Loucy (cell line): ENCODE data around the gene LYRM9.
"Not testable (repeated sequence)": the region's sequence is repeated elsewhere in the genome, so short reads cannot be mapped to it uniquely, and the experiment has no call there.

Experiments
- H2AFZ ChIP-seq: fragments of 200-600 bp; sonication (generic); 2 replicates; pipeline ENCODE4 v1.6.0; 2016; ENCODE audit warnings: antibody characterized with exemption, mild to moderate bottlenecking, low read length, moderate library complexity
- H3F3A ChIP-seq: fragments of 200-600 bp; 2 replicates; pipeline ENCODE4 v1.6.0; 2016; ENCODE audit warnings: antibody characterized with exemption, low read depth, mild to moderate bottlenecking
- H3K27me3 ChIP-seq: fragments of 200-600 bp; sonication (generic); 2 replicates; pipeline ENCODE4 v1.6.1; 2014; ENCODE audit warnings: low read length, mild to moderate bottlenecking; ENCODE audit not compliant: insufficient read depth, poor library complexity, severe bottlenecking
- H3K36me3 ChIP-seq: fragments of 200-600 bp; sonication (generic); 2 replicates; pipeline ENCODE4 v1.6.1; 2016; ENCODE audit warnings: low read length; ENCODE audit not compliant: insufficient read depth
- H3K4me1 ChIP-seq: fragments of 200-600 bp; sonication (generic); 2 replicates; pipeline ENCODE4 v1.5.1; 2014; ENCODE audit warnings: low read length, mild to moderate bottlenecking; ENCODE audit not compliant: insufficient read depth, poor library complexity, severe bottlenecking
- H3K4me2 ChIP-seq: fragments of 200-600 bp; sonication (generic); 2 replicates; pipeline ENCODE4 v1.6.0; 2014; ENCODE audit warnings: antibody characterized with exemption, low read length, low read depth, mild to moderate bottlenecking; ENCODE audit not compliant: poor library complexity, severe bottlenecking
- H3K4me3 ChIP-seq: fragments of 200-600 bp; sonication (generic); 2 replicates; pipeline ENCODE4 v1.5.1; 2014; ENCODE audit warnings: low read length, mild to moderate bottlenecking, mixed read lengths; ENCODE audit not compliant: poor library complexity, severe bottlenecking
- H3K79me2 ChIP-seq: fragments of 200-600 bp; sonication (generic); 2 replicates; pipeline ENCODE4 v1.6.1; 2014; ENCODE audit warnings: low read length; ENCODE audit not compliant: insufficient read depth
- H3K9ac ChIP-seq: fragments of 200-600 bp; sonication (generic); 2 replicates; pipeline ENCODE4 v1.6.0; 2014; ENCODE audit warnings: mild to moderate bottlenecking, low read depth, low read length, moderate library complexity; ENCODE audit not compliant: poor library complexity, severe bottlenecking
- H3K9me2 ChIP-seq: fragments of 200-600 bp; sonication (generic); replicated peaks from 2 replicates; pipeline ENCODE4 v1.6.1; 2016; ENCODE audit warnings: low read depth, low read length, mixed read lengths
- H3K9me3 ChIP-seq: fragments of 200-600 bp; sonication (generic); 2 replicates; pipeline ENCODE4 v1.6.1; 2014; ENCODE audit warnings: mild to moderate bottlenecking, antibody characterized with exemption, low read length, low read depth; ENCODE audit not compliant: insufficient read depth
- H4K20me1 ChIP-seq: fragments of 200-600 bp; sonication (generic); 2 replicates; pipeline ENCODE4 v1.6.0; 2014; ENCODE audit warnings: antibody characterized with exemption, low read length, mild to moderate bottlenecking; ENCODE audit not compliant: insufficient read depth, poor library complexity, severe bottlenecking
- EZH2phosphoT487 ChIP-seq: fragments of 200-600 bp; IDR thresholded peaks from 2 replicates; pipeline ENCODE4 v1.6.1; 2018; ENCODE audit warnings: antibody characterized with exemption, mild to moderate bottlenecking, moderate library complexity, borderline replicate concordance
- TF ChIP-seq, protein P1 (sequence below): fragments of 200-600 bp; sonication (generic); conservative IDR thresholded peaks from 2 replicates; pipeline ENCODE4 v1.5.1; 2014; ENCODE audit warnings: mild to moderate bottlenecking, antibody characterized with exemption, low read length

Gene LYRM9

DNA sequence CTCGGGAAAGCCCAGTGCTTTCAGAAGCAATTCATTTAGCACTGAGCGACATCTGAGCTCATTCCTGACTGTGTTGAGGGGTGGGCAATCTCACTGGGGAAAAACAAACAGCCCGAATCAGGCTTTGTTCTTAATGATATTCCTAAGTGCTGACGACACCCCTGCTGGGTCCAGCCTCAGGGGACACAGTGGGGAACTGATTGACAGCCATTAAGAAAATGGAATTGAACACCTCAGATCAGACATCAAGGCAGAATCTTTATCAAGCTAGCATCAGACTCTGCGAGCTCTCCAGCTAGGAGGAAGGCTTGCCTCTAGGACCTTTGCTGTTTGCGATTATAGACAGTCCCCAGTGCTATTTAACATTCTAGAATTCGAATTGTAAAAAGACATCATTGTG lies 22.5 kb upstream of the LYRM9 start:
- no peaks in the 10 kb centered on the region for H3F3A ChIP-seq
- no peaks in the 10 kb centered on the region for H3K36me3 ChIP-seq
- H2AFZ ChIP-seq: no peak overlapping the region
- H3K9me2 ChIP-seq: no peaks in the 10 kb centered on the region
- H3K27me3 ChIP-seq: no peaks in the 10 kb centered on the region
- H3K4me1 ChIP-seq: no peaks in the 10 kb centered on the region
- H3K4me2 ChIP-seq: no peak overlapping the region
- H3K4me3 ChIP-seq: no peak overlapping the region
- no peaks in the 10 kb centered on the region for H3K79me2 ChIP-seq
- no peaks in the 10 kb centered on the region for H4K20me1 ChIP-seq
- TF ChIP-seq, protein P1, sequence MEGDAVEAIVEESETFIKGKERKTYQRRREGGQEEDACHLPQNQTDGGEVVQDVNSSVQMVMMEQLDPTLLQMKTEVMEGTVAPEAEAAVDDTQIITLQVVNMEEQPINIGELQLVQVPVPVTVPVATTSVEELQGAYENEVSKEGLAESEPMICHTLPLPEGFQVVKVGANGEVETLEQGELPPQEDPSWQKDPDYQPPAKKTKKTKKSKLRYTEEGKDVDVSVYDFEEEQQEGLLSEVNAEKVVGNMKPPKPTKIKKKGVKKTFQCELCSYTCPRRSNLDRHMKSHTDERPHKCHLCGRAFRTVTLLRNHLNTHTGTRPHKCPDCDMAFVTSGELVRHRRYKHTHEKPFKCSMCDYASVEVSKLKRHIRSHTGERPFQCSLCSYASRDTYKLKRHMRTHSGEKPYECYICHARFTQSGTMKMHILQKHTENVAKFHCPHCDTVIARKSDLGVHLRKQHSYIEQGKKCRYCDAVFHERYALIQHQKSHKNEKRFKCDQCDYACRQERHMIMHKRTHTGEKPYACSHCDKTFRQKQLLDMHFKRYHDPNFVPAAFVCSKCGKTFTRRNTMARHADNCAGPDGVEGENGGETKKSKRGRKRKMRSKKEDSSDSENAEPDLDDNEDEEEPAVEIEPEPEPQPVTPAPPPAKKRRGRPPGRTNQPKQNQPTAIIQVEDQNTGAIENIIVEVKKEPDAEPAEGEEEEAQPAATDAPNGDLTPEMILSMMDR: no peak
- no peak for TF ChIP-seq EZH2phosphoT487
- no peak overlapping the region for H3K9ac ChIP-seq
- no peaks in the 10 kb centered on the region for H3K9me3 ChIP-seq

DNA sequence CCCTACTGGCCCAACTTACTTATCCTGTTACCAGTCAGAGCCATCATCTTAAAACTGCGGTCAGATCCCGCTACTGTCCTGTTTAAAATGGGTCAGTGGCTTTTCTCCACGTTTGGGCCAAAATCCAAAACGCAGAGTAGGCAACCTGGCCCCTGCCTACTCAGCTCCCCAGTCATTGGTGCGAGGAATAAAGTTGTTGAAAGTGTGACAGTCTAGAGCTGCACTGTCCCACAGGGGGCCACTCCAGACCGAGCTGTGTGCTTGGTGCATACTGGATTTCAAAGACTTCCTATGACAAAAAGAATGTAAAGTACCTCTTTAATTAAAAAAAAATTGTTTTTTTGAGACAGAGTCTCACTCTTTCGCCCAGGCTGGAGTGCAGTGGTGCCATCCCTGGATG lies 21.2 kb upstream of the LYRM9 start:
- no peaks in the 10 kb centered on the region for H3K9me2 ChIP-seq
- no peaks in the 10 kb centered on the region for H3K79me2 ChIP-seq
- no peaks in the 10 kb centered on the region for H3K27me3 ChIP-seq
- H3K4me3 ChIP-seq: no peak overlapping the region
- TF ChIP-seq, protein P1: no peak
- TF ChIP-seq EZH2phosphoT487: no peak
- H4K20me1 ChIP-seq: no peaks in the 10 kb centered on the region
- no peak overlapping the region for H3K4me2 ChIP-seq
- no peaks in the 10 kb centered on the region for H3K36me3 ChIP-seq
- H3K4me1 ChIP-seq: no peaks in the 10 kb centered on the region
- H3K9me3 ChIP-seq: no peaks in the 10 kb centered on the region
- no peak overlapping the region for H2AFZ ChIP-seq
- H3F3A ChIP-seq: no peaks in the 10 kb centered on the region
- H3K9ac ChIP-seq: no peak overlapping the region

DNA sequence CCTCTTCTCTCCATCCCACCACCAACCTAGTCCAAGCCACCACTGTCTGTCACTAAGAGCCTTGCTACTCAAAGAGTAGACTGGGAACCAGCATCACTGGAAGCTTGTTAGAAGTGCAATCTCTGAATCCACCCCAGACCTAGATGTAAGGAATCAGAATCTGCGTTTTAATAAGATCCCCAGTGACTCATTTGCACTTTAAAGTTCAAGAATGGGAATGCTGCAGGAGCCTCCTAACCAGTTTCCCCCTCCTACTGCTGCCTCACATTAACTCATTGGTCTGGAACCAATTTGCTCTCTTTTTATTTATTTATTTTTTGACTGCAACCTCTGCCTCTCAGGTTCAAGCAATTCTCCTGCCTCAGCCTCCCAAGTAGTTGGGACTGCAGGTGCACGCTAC lies 19.8 kb upstream of the LYRM9 start:
- no peak overlapping the region for H3K4me2 ChIP-seq
- no peaks in the 10 kb centered on the region for H3K36me3 ChIP-seq
- no peaks in the 10 kb centered on the region for H4K20me1 ChIP-seq
- no peaks in the 10 kb centered on the region for H3K79me2 ChIP-seq
- no peaks in the 10 kb centered on the region for H3K27me3 ChIP-seq
- H3K9me3 ChIP-seq: no peaks in the 10 kb centered on the region
- H3F3A ChIP-seq: no peaks in the 10 kb centered on the region
- H3K9me2 ChIP-seq: no peaks in the 10 kb centered on the region
- no peak overlapping the region for H3K9ac ChIP-seq
- no peak overlapping the region for H2AFZ ChIP-seq
- H3K4me1 ChIP-seq: no peaks in the 10 kb centered on the region
- TF ChIP-seq EZH2phosphoT487: no peak
- TF ChIP-seq, protein P1: no peak
- H3K4me3 ChIP-seq: no peak overlapping the region

DNA sequence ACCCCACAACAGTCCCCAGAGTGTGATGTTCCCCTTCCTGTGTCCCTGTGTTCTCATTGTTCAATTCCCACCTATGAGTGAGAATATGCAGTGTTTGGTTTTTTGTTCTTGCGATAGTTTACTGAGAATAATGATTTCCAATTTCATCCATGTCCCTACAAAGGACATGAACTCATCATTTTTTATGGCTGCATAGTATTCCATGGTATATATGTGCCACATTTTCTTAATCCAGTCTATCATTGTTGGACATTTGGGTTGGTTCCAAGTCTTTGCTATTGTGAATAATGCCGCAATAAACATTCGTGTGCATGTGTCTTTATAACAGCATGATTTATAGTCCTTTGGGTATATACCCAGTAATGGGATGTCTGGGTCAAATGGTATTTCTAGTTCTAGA lies 19.1 kb upstream of the LYRM9 start:
- H3K27me3 ChIP-seq, H3K4me2 ChIP-seq, H3K9ac ChIP-seq, H3K4me1 ChIP-seq, H2AFZ ChIP-seq, H4K20me1 ChIP-seq, H3K36me3 ChIP-seq, H3K9me3 ChIP-seq, H3F3A ChIP-seq, H3K79me2 ChIP-seq, H3K9me2 ChIP-seq, H3K4me3 ChIP-seq: not testable (repeated sequence)
